Measurements from ENCODE around the gene GNB3. TPM values are rescaled to one million over a fixed set of nuclear protein-coding genes. Genes with fewer than 3 reads are reported as not detected.
"Not testable (repeated sequence)": the region's sequence is repeated elsewhere in the genome, so short reads cannot be mapped to it uniquely, and the experiment has no call there.

GNB3 gene
- total RNA-seq, 1 donor from 2014 or later: 22.2 TPM

- peak; percentile 100 for DNase-seq (ENCODE audit: low read depth, low spot score)
- TF ChIP-seq, protein P1, sequence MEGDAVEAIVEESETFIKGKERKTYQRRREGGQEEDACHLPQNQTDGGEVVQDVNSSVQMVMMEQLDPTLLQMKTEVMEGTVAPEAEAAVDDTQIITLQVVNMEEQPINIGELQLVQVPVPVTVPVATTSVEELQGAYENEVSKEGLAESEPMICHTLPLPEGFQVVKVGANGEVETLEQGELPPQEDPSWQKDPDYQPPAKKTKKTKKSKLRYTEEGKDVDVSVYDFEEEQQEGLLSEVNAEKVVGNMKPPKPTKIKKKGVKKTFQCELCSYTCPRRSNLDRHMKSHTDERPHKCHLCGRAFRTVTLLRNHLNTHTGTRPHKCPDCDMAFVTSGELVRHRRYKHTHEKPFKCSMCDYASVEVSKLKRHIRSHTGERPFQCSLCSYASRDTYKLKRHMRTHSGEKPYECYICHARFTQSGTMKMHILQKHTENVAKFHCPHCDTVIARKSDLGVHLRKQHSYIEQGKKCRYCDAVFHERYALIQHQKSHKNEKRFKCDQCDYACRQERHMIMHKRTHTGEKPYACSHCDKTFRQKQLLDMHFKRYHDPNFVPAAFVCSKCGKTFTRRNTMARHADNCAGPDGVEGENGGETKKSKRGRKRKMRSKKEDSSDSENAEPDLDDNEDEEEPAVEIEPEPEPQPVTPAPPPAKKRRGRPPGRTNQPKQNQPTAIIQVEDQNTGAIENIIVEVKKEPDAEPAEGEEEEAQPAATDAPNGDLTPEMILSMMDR (conservative IDR thresholded peaks at IDR 0.05): no peak
- H3K27me3 Mint-ChIP-seq (ENCODE audit: low read depth): peaks cover 15% of the 10 kb centered on the region
- H3K4me1 Mint-ChIP-seq: peaks cover 42% of the 10 kb centered on the region
- peak within 1 kb of the TSS; percentile 50 for H3K27ac Mint-ChIP-seq (ENCODE audit: unreplicated experiment)
- peak within 1 kb of the TSS; percentile 97 for H3K4me3 Mint-ChIP-seq
- H3K9me3 Mint-ChIP-seq: no peaks in the 10 kb centered on the region
- peaks cover 26% of the 10 kb centered on the region for H3K36me3 Mint-ChIP-seq (ENCODE audit: low read depth)
Observed at GRCh38 chr12:6873094-6874014, 32.6 kb downstream of the GNB3 start, which contains the start of gene SPSB2. SPSB2 (minus strand) TSS chr12:6873303; CDS start chr12:6872901, 402 bp downstream.

DNA sequence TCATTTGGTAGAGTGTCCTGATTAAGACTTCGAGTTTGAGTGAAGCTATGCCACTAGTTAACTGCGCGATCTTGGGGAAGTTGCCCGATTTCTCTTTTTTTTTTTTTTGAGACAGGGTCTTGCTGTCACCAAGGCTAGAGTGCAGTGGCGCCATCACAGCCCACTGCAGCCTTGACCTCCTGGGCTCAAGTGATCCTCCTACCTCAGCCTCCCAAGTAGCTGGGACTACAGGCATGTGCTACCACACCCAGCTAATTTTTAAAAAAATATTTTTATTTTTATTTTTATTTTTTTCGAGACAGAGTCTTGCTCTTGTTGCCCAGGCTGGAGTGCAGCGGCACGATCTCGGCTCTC lies 33.3 kb downstream of the GNB3 start:
- not testable (repeated sequence) for H3K9me3 Mint-ChIP-seq; DNase-seq (ENCODE audit: low read depth, low spot score); H3K27ac Mint-ChIP-seq (ENCODE audit: unreplicated experiment); H3K27me3 Mint-ChIP-seq (ENCODE audit: low read depth)
- peak overlapping the region; percentile 97 for H3K4me3 Mint-ChIP-seq
- H3K4me1 Mint-ChIP-seq: peaks cover 36% of the 10 kb centered on the region
- peaks cover 22% of the 10 kb centered on the region for H3K36me3 Mint-ChIP-seq (ENCODE audit: low read depth)

GRCh38 chr12:6879824-6880223 lies 39.1 kb downstream of the GNB3 start:
- not testable (repeated sequence) for H3K27me3 Mint-ChIP-seq (ENCODE audit: low read depth); H3K4me3 Mint-ChIP-seq; H3K27ac Mint-ChIP-seq (ENCODE audit: unreplicated experiment); H3K9me3 Mint-ChIP-seq; H3K36me3 Mint-ChIP-seq (ENCODE audit: low read depth); H3K4me1 Mint-ChIP-seq; DNase-seq (ENCODE audit: low read depth, low spot score)

- DNase-seq (ENCODE audit: low read depth, low spot score): no peak
- H3K27ac Mint-ChIP-seq (ENCODE audit: unreplicated experiment): no peak overlapping the region
- H3K9me3 Mint-ChIP-seq: no peaks in the 10 kb centered on the region
- H3K4me3 Mint-ChIP-seq: no peak overlapping the region
- H3K36me3 Mint-ChIP-seq (ENCODE audit: low read depth): peaks cover under 1% of the 10 kb centered on the region
- H3K27me3 Mint-ChIP-seq (ENCODE audit: low read depth): no peaks in the 10 kb centered on the region
- TF ChIP-seq, protein P1 (conservative IDR thresholded peaks at IDR 0.05): no peak
- H3K4me1 Mint-ChIP-seq: peaks cover 9% of the 10 kb centered on the region
Observed at GRCh38 chr12:6883252-6883651, 42.5 kb downstream of the GNB3 start.

- TF ChIP-seq, protein P1 (conservative IDR thresholded peaks at IDR 0.05): no peak
- Mint-ChIP-seq H3K4me3 (no peak overlapping the region), H3K36me3 (ENCODE audit: low read depth) (peaks cover 3% of the 10 kb centered on the region), H3K27me3 (ENCODE audit: low read depth) (no peaks in the 10 kb centered on the region), H3K4me1 (peaks cover 12% of the 10 kb centered on the region), H3K9me3 (no peaks in the 10 kb centered on the region), H3K27ac (ENCODE audit: unreplicated experiment) (no peak overlapping the region)
- DNase-seq (ENCODE audit: low read depth, low spot score): no peak
Observed at GRCh38 chr12:6883683-6884082, 43.0 kb downstream of the GNB3 start.

GRCh38 chr12:6884539-6884938 lies 43.8 kb downstream of the GNB3 start:
- Mint-ChIP-seq H3K4me1 (peaks cover 12% of the 10 kb centered on the region), H3K36me3 (ENCODE audit: low read depth) (peaks cover 3% of the 10 kb centered on the region), H3K27me3 (ENCODE audit: low read depth) (no peaks in the 10 kb centered on the region), H3K9me3 (no peaks in the 10 kb centered on the region), H3K4me3 (no peak overlapping the region), H3K27ac (ENCODE audit: unreplicated experiment) (no peak overlapping the region)
- TF ChIP-seq, protein P1 (conservative IDR thresholded peaks at IDR 0.05): no peak
- no peak for DNase-seq (ENCODE audit: low read depth, low spot score)

GRCh38 chr12:6886206-6886999 lies 45.7 kb downstream of the GNB3 start:
- not testable (repeated sequence) for H3K4me3 Mint-ChIP-seq; H3K36me3 Mint-ChIP-seq (ENCODE audit: low read depth); H3K27ac Mint-ChIP-seq (ENCODE audit: unreplicated experiment); H3K9me3 Mint-ChIP-seq; H3K27me3 Mint-ChIP-seq (ENCODE audit: low read depth); DNase-seq (ENCODE audit: low read depth, low spot score)
- peaks cover 23% of the 10 kb centered on the region for H3K4me1 Mint-ChIP-seq
